NCI-H82 treated with DMSO at 0.1 percent for 48 hours (cell line): Measurements from ENCODE around the gene LCN1.

ENCODE experiments used
- DNase-seq: peaks from one replicate; lab custom pipeline; 2025; ENCODE audit not compliant: unreplicated experiment; lab: John Stamatoyannopoulos, UW

Gene LCN1

DNA sequence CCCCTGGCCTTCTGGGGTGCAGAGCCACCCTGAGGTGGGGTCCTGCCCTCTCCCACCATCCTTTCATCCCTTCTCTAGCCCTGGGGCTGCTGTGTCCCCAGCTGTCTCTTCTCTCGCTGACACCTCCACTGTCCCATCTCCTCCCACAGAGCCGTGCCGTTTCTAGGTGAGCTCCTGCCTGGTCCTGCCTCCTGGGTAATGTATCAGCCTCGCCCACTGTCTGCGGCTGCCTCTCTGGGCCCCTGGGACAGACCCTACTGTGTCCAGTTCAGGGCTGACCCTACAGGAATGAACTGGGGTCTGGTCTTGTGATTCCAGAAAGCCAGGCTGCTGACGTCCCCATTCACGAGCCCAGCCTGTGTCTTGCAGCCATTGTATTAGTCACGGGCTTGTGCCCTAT lies 44.4 kb downstream of the LCN1 start:
- DNase-seq: no peak

GRCh38 chr9:135566552-135566951 lies 45.3 kb downstream of the LCN1 start:
- DNase-seq: no peak

DNA sequence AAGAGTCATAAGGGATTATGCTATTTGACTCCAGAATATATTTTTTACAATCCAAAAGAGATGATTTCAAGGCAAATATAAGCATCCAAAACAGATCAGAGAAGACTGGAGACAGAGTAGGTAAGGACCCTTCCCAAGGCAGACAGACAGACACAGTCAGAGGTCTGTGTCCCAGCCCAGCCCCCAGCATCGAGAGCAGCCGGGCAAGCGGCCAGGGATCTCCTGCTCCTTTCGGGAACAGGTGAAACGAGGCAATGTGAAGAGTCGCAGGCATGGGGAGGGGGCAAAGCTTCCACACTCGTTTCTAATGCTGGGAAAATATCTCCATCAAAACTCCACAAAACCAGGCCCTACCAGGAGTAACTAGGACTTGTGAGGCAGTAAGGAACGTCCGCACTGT lies 46.1 kb downstream of the LCN1 start:
- DNase-seq: no peak

DNA sequence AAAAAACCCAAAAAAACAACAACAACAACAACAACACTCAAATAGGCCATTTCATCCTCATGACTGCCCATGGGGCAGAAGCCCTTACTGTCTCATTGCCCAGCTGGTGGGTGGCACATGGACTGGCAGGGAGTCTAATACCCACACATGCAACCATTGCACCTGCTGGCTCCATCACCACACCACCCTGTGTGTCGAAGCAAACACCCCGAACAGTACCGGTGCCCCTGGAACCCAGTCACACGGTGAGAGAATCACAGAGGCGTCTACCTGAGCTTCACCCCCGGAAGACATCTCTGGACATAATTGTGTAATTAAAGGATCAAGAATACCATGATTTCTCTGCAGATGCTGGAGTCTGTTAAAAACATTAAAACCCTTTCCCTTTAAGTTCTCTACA lies 46.8 kb downstream of the LCN1 start:
- DNase-seq: no peak

GRCh38 chr9:135570456-135570855 lies 49.2 kb downstream of the LCN1 start:
- no peak for DNase-seq

GRCh38 chr9:135572233-135572632 lies 51.0 kb downstream of the LCN1 start:
- DNase-seq: no peak

DNA sequence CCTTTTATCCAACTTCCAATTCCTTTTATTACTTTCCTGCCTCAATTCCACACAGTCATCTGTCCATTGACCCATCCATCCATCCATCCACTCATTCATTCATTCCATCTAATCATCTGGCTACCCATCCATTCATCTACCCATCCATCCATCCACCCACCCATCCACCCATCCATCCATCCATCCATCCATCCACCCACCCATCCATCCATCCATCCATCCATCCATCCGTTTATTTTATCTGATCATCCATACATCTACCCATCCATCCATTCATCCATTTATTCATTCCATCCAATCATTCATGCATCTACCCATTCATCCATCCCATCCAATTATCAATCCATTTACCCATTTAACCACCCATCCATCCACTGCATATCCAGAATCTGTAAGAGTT lies 51.9 kb downstream of the LCN1 start:
- DNase-seq: no peak

GRCh38 chr9:135574331-135574730 lies 53.1 kb downstream of the LCN1 start:
- DNase-seq: no peak

DNA sequence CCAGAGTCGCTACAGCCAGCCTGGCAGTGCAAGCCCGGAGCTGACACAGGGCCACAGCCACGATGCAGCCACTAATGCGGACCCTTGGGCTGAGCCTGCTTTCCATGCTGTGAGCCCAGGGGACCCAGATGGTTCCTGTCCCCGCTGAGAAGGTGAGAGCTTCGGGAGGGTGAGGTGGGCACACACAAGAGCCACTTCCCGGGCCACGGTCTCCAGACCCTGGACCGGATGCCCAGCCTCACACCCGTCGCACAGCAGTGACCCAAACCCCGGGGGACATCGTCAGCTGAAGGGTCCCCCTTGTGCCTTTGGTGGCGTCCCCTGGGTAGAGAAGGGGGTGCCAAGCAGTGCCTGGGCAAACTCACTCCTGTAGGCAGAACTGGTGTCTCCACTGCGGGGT lies 53.7 kb downstream of the LCN1 start:
- no peak for DNase-seq
